ENCODE data around the gene GRB2. TPM values are rescaled to one million over a fixed set of nuclear protein-coding genes. Genes with fewer than 3 reads are reported as not detected.

The GRB2 gene
- polyA plus RNA-seq, 3 donors = 164 to 338 (median 262) TPM

- Mint-ChIP-seq H3K4me1 (peaks cover 27% of the 10 kb centered on the region), H3K9me3 (peaks cover 0 to 3% (median 0%) of the 10 kb centered on the region in 7 donors), H3K27ac (peak overlapping the region in 2 of 7 donors; percentile 25 to 37), H3K4me3 (peak overlapping the region; percentile 41 to 76), H3K27me3 (ENCODE audit: low read depth in 3 of 3) (no peaks in the 10 kb centered on the region), H3K36me3 (no peaks in the 10 kb centered on the region)
- Histone ChIP-seq H2AFZ (ENCODE audit: insufficient read depth, low read depth, low read length, poor library complexity, severe bottlenecking) (peak overlapping the region; percentile 43), H3K4me1 (ENCODE audit: control insufficient read depth in 1 of 2, insufficient read depth in 2 of 2, low read length in 2 of 2) (peaks cover 6 to 12% of the 10 kb centered on the region in 2 donors), H3K4me3 (replicated peaks in 1 of 3; ENCODE audit: low read depth in 2 of 3, low read length in 3 of 3) (peak overlapping the region in 1 of 3 experiments; percentile 57), H3K9me3 (replicated peaks in 1 of 2; ENCODE audit: control insufficient read depth in 1 of 2, insufficient read depth in 1 of 2, low read length in 2 of 2) (no peaks in the 10 kb centered on the region), H3K79me2 (ENCODE audit: insufficient read depth, low read length) (peaks cover 7% of the 10 kb centered on the region), H3K27ac (ENCODE audit: low read depth in 1 of 2, low read length in 2 of 2) (no peak overlapping the region), H3K4me2 (replicated peaks; ENCODE audit: extremely low read depth, low read length, poor library complexity, severe bottlenecking) (peak overlapping the region; percentile 52), H4K20me1 (ENCODE audit: insufficient read depth, low read length) (no peaks in the 10 kb centered on the region), H3K9ac (ENCODE audit: insufficient read depth, low read length, poor library complexity, severe bottlenecking) (no peak overlapping the region), H3K27me3 (ENCODE audit: control insufficient read depth in 2 of 2, insufficient read depth in 2 of 2, low read length in 2 of 2) (no peaks in the 10 kb centered on the region), H3K36me3 (replicated peaks in 1 of 2; ENCODE audit: control insufficient read depth in 1 of 2, insufficient read depth in 2 of 2, low read length in 2 of 2) (no peaks in the 10 kb centered on the region)
- peak; percentile 80 for TF ChIP-seq CTCF (IDR thresholded peaks at IDR 0.05)
- intact Hi-C loops (cut with micrococcal nuclease) = loop anchor here in 1 of 2 donors (2.0 kb wide), 2 partner anchors 90 to 124 kb away; partner anchors contain the start of gene SLC25A19
- DNase-seq = peak; percentile 57 to 74 (median 59)
- WGBS (ENCODE audit: insufficient coverage) = 0% methylated on average over 5 of the region's 8 CpGs
Observed at GRCh38 chr17:75412455-75413317, 7.2 kb upstream of the GRB2 start.

GRCh38 chr17:75411328-75412067 is 6.0 kb upstream of the GRB2 start:
- no peak overlapping the region for H3K9ac ChIP-seq (ENCODE audit: insufficient read depth, low read length, poor library complexity, severe bottlenecking)
- Mint-ChIP-seq H3K36me3 (no peaks in the 10 kb centered on the region), H3K4me3 (peak overlapping the region in 1 of 2 donors; percentile 35), H3K27me3 (ENCODE audit: low read depth in 3 of 3) (no peaks in the 10 kb centered on the region), H3K4me1 (peaks cover 34% of the 10 kb centered on the region), H3K27ac (peak overlapping the region in 2 of 7 donors; percentile 25 to 73), H3K9me3 (peaks cover 0 to 3% (median 0%) of the 10 kb centered on the region in 7 donors)
- H3K27me3 ChIP-seq (ENCODE audit: control insufficient read depth in 2 of 2, insufficient read depth in 2 of 2, low read length in 2 of 2) = no peaks in the 10 kb centered on the region
- intact Hi-C loops (cut with micrococcal nuclease) = loop anchor here in 1 of 2 donors (2.0 kb wide), 2 partner anchors 89 to 123 kb away; partner anchors contain the start of gene SLC25A19
- H3K9me3 ChIP-seq (replicated peaks in 1 of 2; ENCODE audit: control insufficient read depth in 1 of 2, insufficient read depth in 1 of 2, low read length in 2 of 2) = no peaks in the 10 kb centered on the region
- peaks cover 13 to 19% of the 10 kb centered on the region in 2 donors for H3K4me1 ChIP-seq (ENCODE audit: control insufficient read depth in 1 of 2, insufficient read depth in 2 of 2, low read length in 2 of 2)
- no peak for TF ChIP-seq CTCF (IDR thresholded peaks at IDR 0.05)
- 63% methylated on average over 2 of the region's 5 CpGs for WGBS (ENCODE audit: insufficient coverage)
- H3K4me3 ChIP-seq (replicated peaks in 1 of 3; ENCODE audit: low read depth in 2 of 3, low read length in 3 of 3) = no peak overlapping the region
- DNase-seq = no peak
- H2AFZ ChIP-seq (ENCODE audit: insufficient read depth, low read depth, low read length, poor library complexity, severe bottlenecking) = no peak overlapping the region
- no peak overlapping the region for H3K27ac ChIP-seq (ENCODE audit: low read depth in 1 of 2, low read length in 2 of 2)
- H4K20me1 ChIP-seq (ENCODE audit: insufficient read depth, low read length) = peaks cover 3% of the 10 kb centered on the region
- peaks cover 18% of the 10 kb centered on the region for H3K79me2 ChIP-seq (ENCODE audit: insufficient read depth, low read length)
- H3K36me3 ChIP-seq (replicated peaks in 1 of 2; ENCODE audit: control insufficient read depth in 1 of 2, insufficient read depth in 2 of 2, low read length in 2 of 2) = no peaks in the 10 kb centered on the region
- H3K4me2 ChIP-seq (replicated peaks; ENCODE audit: extremely low read depth, low read length, poor library complexity, severe bottlenecking) = no peak overlapping the region
